ENCODE data around the gene ITCH.

GRCh38 chr20:34368547-34368946, 5.5 kb downstream of the ITCH start:
- TF ChIP-seq CTCF (IDR thresholded peaks at IDR 0.05), result no peak
- no peak for TF ChIP-seq POLR2A (IDR thresholded peaks at IDR 0.05)

All from body of pancreas (tissue), 4 donors.